GM12873 (cell line): ENCODE results near the gene TPGS2.

ENCODE experiments used
- TF ChIP-seq, protein P1 (sequence below): IDR thresholded peaks from 2 replicates; pipeline ENCODE4 v1.5.1; 2012; ENCODE audit warnings: low read depth, mild to moderate bottlenecking, moderate library complexity, low read length, control low read depth; ENCODE audit not compliant: insufficient read depth; ENCODE audit errors: missing control alignments

TPGS2 gene

DNA sequence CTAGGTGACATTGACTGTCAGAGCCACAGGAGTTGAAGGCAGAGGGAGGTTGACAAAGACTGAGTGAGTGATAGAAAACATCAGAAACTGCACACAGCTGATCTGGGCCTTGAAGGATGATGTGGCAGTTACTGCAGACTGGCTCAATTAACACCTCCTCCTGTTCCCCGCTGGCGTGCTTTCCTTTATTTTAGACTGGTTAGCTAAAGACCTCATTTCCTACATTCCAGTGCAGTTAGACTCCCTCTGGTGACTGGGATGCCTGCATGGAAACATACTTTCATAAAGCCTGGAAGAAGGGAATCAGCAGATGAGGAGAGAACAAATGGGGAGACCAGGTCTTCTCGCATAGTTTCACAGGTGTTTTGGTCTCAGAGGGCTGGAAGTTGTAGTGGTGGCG is 7.1 kb downstream of the TPGS2 start:
- TF ChIP-seq, protein P1, sequence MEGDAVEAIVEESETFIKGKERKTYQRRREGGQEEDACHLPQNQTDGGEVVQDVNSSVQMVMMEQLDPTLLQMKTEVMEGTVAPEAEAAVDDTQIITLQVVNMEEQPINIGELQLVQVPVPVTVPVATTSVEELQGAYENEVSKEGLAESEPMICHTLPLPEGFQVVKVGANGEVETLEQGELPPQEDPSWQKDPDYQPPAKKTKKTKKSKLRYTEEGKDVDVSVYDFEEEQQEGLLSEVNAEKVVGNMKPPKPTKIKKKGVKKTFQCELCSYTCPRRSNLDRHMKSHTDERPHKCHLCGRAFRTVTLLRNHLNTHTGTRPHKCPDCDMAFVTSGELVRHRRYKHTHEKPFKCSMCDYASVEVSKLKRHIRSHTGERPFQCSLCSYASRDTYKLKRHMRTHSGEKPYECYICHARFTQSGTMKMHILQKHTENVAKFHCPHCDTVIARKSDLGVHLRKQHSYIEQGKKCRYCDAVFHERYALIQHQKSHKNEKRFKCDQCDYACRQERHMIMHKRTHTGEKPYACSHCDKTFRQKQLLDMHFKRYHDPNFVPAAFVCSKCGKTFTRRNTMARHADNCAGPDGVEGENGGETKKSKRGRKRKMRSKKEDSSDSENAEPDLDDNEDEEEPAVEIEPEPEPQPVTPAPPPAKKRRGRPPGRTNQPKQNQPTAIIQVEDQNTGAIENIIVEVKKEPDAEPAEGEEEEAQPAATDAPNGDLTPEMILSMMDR: no peak

DNA sequence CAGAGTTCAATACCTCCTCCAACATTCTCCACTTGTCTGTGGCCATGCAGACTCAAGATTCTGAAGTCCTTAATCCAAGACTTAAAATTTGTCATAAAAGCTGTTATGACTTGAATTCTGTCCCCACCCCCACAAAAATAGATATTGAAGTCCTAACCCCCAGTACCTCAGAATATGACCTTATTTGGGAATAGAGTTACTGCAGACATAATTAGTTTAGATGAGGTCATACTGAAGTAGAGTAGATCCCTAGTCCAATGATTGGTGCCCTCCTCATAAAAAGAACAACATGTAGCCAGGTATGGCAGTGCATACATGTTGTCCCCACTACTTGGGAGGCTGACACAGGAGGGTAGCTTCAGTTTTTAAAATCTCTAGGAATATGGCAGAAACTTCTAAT is 9.2 kb downstream of the TPGS2 start:
- TF ChIP-seq, protein P1: no peak

DNA sequence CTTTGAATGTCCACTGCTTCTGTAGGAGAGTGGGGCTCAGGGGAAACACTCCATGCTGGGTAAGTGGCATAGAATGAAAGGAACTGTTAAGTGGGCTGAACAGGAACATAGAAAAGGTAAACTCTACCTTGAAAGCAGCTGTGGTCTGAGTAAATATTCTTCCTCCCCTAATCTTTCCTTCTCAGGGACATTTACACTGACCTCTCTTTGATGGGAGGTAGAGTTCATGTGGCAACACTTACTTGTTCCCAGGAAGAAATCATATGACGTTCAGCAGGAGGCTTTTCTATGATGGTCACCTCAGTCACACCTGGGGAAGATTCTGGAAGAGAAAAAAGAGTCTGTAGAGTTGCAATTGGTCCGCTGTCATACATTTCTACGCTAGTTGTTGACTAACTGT is 10.2 kb downstream of the TPGS2 start:
- TF ChIP-seq, protein P1: no peak

DNA sequence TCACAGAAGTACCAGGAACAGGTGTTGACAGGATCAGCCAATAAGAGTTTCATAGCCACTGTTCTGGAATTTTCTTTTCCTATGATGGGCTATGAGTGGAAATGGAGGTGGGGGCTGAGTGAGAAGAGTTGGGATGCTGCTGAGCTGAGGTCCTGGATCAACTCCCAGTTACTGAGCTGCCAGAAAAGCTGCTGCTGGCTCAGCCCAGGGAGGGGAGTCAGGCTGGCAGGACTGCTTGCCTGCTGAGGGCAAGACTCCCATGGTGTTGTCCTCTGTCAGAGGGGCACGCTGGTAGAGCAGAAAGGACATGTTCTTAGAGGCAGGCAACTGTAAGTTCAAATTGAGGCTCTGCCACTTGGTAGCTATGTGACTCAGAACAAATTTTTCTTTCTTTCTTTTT is 11.8 kb downstream of the TPGS2 start:
- TF ChIP-seq, protein P1: no peak

DNA sequence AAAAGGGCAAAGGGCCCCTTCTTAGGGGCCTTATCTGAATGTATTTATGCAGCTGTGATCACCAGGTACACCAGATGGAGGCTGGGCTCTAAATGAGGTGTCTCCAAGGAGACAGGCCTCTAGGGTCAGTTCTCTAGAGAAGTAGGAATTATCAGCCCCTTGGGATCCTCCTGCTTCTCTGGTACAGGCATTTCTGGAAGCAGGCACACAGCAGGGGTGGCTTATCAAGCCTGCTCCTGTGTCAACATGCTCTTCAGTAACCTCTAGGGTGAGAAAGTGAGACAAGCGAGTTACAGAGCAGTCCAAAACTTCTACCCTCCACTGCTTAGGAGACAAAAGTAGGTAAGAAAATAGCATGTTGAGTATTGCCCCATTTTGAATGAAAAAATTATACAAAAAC is 13.8 kb downstream of the TPGS2 start:
- TF ChIP-seq, protein P1: no peak

DNA sequence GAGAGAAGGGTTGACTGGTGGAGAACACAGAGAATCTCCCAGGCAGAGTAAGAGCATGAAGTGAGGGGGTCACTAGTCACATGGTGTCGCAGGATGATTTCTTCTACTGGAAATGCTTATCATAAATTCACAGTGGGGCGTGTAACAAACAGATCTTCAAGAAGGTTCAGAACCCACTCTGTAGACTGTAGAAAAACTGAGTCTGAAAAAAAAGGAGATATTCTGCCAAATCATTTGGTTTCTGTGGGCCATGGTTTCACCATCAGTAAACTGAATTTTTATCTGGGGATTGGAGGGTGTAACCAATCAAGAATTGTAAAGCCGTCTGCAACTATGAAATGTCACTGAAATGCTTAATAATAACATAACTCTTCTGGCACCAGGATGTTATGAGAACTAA is 15.0 kb downstream of the TPGS2 start:
- TF ChIP-seq, protein P1: no peak

DNA sequence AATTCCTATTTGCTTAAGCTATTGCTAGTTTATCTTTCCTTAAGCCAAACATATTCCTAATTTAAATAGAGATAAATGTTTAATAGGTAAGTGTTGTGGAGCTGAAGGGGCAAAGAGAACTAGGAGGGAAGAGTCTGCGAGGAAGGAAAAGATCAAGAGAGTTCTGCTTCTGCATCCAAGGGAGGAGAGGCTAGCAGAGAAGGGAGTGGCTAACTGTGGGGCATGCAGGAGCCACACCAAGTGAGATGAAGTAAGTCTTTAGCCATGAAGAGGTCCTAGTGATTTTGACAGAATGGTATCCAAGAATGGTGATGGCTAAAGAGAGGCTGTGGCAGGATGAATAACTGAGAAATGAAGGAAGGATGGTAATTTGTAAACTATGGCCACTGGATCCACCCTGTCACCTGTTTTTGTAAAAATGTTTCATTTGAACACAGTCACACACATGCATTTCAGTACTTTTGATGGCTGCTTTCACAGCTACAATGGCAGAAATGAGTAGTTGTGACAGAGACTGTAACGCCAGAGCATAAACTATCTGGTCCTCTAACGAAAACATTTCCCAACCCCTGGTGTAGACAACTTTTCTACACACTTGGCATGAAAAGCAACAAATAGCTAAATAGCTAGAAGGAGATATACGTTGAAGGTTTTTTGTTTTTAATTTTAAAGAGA is 15.6 kb downstream of the TPGS2 start:
- TF ChIP-seq, protein P1: no peak
